ENCODE data around the gene PRKCH.

The PRKCH gene

DNA sequence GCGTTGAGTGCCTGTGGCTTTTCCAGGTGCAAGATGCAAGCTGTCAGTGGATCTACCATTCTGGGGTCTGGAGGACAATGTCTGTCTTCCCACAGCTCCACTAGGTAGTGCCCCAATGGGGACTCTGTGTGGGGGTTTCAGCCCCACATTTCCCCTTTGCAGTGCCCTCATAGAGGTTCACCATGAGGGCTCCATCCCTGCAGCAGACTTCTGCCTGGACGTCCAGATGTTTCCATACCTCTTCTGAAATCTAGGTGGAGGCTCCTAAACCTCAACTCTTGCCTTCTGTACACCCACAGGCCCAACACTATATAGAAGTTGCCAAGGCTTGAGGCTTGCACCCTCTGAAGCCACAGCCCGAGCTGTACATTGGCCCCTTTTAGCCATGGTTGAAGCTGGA, 52.9 kb downstream of the PRKCH start:
- Histone ChIP-seq H3K27me3 (ENCODE audit: control insufficient read depth, insufficient read depth, low read length) (no peaks in the 10 kb centered on the region), H3K9me3 (ENCODE audit: control insufficient read depth, insufficient read depth, low read length) (peaks cover 4% of the 10 kb centered on the region), H3K27ac (ENCODE audit: low read length) (no peak overlapping the region), H3K4me3 (ENCODE audit: low read length) (no peak overlapping the region), H3K4me1 (ENCODE audit: control insufficient read depth, insufficient read depth, low read length) (0 out of 2 replicates have a peak, but pooled peaks cover 1% of the 10 kb centered on the region), H3K36me3 (ENCODE audit: control insufficient read depth, insufficient read depth, low read length) (no peaks in the 10 kb centered on the region)
- no CpG with 5 or more reads among the region's 3 CpGs for WGBS (ENCODE audit: insufficient coverage, insufficient read length)
- no peak for DNase-seq (ENCODE audit: low read depth, low spot score)

- Histone ChIP-seq H3K4me3 (ENCODE audit: low read length) (no peak overlapping the region), H3K27ac (ENCODE audit: low read length) (no peak overlapping the region), H3K36me3 (ENCODE audit: control insufficient read depth, insufficient read depth, low read length) (no peaks in the 10 kb centered on the region), H3K9me3 (ENCODE audit: control insufficient read depth, insufficient read depth, low read length) (peaks cover 4% of the 10 kb centered on the region), H3K27me3 (ENCODE audit: control insufficient read depth, insufficient read depth, low read length) (no peaks in the 10 kb centered on the region), H3K4me1 (ENCODE audit: control insufficient read depth, insufficient read depth, low read length) (0 out of 2 replicates have a peak, but pooled peaks cover 1% of the 10 kb centered on the region)
- no peak for DNase-seq (ENCODE audit: low read depth, low spot score)
- no CpG with 5 or more reads among the region's 3 CpGs for WGBS (ENCODE audit: insufficient coverage, insufficient read length)
Observed at GRCh38 chr14:61375218-61375617, 53.8 kb downstream of the PRKCH start.

DNA sequence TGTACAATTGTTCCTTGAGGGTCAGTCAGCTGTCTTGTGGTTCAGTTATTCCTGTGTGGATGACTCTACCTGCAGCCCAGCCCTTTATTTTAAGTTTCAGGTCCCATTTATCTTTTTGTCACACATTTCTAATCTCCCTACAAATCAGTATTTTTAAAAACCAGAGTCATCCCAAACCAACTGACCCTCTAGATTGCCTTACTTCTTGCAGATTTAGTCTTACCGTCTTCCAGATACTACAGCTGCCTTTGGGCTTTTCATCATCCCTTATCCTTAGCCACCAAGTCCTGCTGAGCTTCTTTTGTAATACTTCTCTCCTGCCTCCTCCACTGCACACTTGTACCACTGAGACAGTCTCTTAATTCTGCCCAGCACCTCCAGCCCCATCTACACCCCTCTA, 54.9 kb downstream of the PRKCH start:
- WGBS (ENCODE audit: insufficient coverage, insufficient read length), result no CpG with 5 or more reads among the region's 1 CpG
- Histone ChIP-seq H3K27ac (ENCODE audit: low read length) (no peak overlapping the region), H3K9me3 (ENCODE audit: control insufficient read depth, insufficient read depth, low read length) (peaks cover 4% of the 10 kb centered on the region), H3K36me3 (ENCODE audit: control insufficient read depth, insufficient read depth, low read length) (no peaks in the 10 kb centered on the region), H3K4me1 (ENCODE audit: control insufficient read depth, insufficient read depth, low read length) (0 out of 2 replicates have a peak, but pooled peaks cover 1% of the 10 kb centered on the region), H3K27me3 (ENCODE audit: control insufficient read depth, insufficient read depth, low read length) (no peaks in the 10 kb centered on the region), H3K4me3 (ENCODE audit: low read length) (no peak overlapping the region)
- no peak for DNase-seq (ENCODE audit: low read depth, low spot score)

GRCh38 chr14:61377749-61378148, 56.4 kb downstream of the PRKCH start:
- Histone ChIP-seq H3K9me3 (ENCODE audit: control insufficient read depth, insufficient read depth, low read length) (peaks cover 4% of the 10 kb centered on the region), H3K27me3 (ENCODE audit: control insufficient read depth, insufficient read depth, low read length) (no peaks in the 10 kb centered on the region), H3K4me3 (ENCODE audit: low read length) (no peak overlapping the region), H3K4me1 (ENCODE audit: control insufficient read depth, insufficient read depth, low read length) (0 out of 2 replicates have a peak, but pooled peaks cover 1% of the 10 kb centered on the region), H3K36me3 (ENCODE audit: control insufficient read depth, insufficient read depth, low read length) (no peaks in the 10 kb centered on the region), H3K27ac (ENCODE audit: low read length) (no peak overlapping the region)
- no peak for DNase-seq (ENCODE audit: low read depth, low spot score)

GRCh38 chr14:61379639-61380184, 58.3 kb downstream of the PRKCH start:
- Histone ChIP-seq H3K27ac (ENCODE audit: low read length) (no peak overlapping the region), H3K36me3 (ENCODE audit: control insufficient read depth, insufficient read depth, low read length) (no peaks in the 10 kb centered on the region), H3K9me3 (ENCODE audit: control insufficient read depth, insufficient read depth, low read length) (no peaks in the 10 kb centered on the region), H3K4me1 (ENCODE audit: control insufficient read depth, insufficient read depth, low read length) (0 out of 2 replicates have a peak, but pooled peaks cover 1% of the 10 kb centered on the region), H3K27me3 (ENCODE audit: control insufficient read depth, insufficient read depth, low read length) (no peaks in the 10 kb centered on the region), H3K4me3 (ENCODE audit: low read length) (no peak overlapping the region)
- no CpG with 5 or more reads among the region's 8 CpGs for WGBS (ENCODE audit: insufficient coverage, insufficient read length)
- no peak for DNase-seq (ENCODE audit: low read depth, low spot score)

- H3K4me3 ChIP-seq (ENCODE audit: low read length), result no peak overlapping the region
- H3K4me1 ChIP-seq (ENCODE audit: control insufficient read depth, insufficient read depth, low read length), result 0 out of 2 replicates have a peak, but pooled peaks cover 1% of the 10 kb centered on the region
- no peak overlapping the region for H3K27ac ChIP-seq (ENCODE audit: low read length)
- DNase-seq (ENCODE audit: low read depth, low spot score), result no peak
- no peaks in the 10 kb centered on the region for H3K36me3 ChIP-seq (ENCODE audit: control insufficient read depth, insufficient read depth, low read length)
- no CpG with 5 or more reads among the region's 3 CpGs for WGBS (ENCODE audit: insufficient coverage, insufficient read length)
- no peaks in the 10 kb centered on the region for H3K9me3 ChIP-seq (ENCODE audit: control insufficient read depth, insufficient read depth, low read length)
- no peaks in the 10 kb centered on the region for H3K27me3 ChIP-seq (ENCODE audit: control insufficient read depth, insufficient read depth, low read length)
Observed at GRCh38 chr14:61380984-61381383, 59.6 kb downstream of the PRKCH start.

- DNase-seq (ENCODE audit: low read depth, low spot score), result no peak
- Histone ChIP-seq H3K27me3 (ENCODE audit: control insufficient read depth, insufficient read depth, low read length) (no peaks in the 10 kb centered on the region), H3K36me3 (ENCODE audit: control insufficient read depth, insufficient read depth, low read length) (no peaks in the 10 kb centered on the region), H3K4me1 (ENCODE audit: control insufficient read depth, insufficient read depth, low read length) (0 out of 2 replicates have a peak, but pooled peaks cover 1% of the 10 kb centered on the region), H3K4me3 (ENCODE audit: low read length) (no peak overlapping the region), H3K27ac (ENCODE audit: low read length) (no peak overlapping the region), H3K9me3 (ENCODE audit: control insufficient read depth, insufficient read depth, low read length) (no peaks in the 10 kb centered on the region)
- WGBS (ENCODE audit: insufficient coverage, insufficient read length), result no CpG with 5 or more reads among the region's 9 CpGs
Observed at GRCh38 chr14:61381553-61381952, 60.2 kb downstream of the PRKCH start.

DNA sequence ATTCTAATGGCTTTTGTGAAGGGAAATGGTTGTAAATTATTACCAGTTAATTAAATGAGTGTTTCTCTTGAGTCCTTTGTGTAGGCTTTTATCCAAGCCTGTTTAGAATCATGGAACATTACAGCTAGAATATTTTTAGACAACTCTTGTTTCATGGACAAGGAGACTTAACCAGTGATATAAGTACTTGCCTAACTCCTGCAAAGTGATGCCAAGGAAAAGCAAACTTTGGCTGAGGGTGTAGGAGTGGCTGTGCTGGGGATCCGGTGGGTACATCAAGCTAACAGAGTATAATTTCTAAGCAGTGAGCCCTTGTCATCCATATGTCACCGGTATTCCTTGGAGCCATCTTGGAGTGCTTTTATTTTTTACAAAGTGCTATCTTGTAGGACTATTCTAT, 61.5 kb downstream of the PRKCH start:
- no peaks in the 10 kb centered on the region for H3K9me3 ChIP-seq (ENCODE audit: control insufficient read depth, insufficient read depth, low read length)
- no peak for DNase-seq (ENCODE audit: low read depth, low spot score)
- no CpG with 5 or more reads among the region's 2 CpGs for WGBS (ENCODE audit: insufficient coverage, insufficient read length)
- H3K27me3 ChIP-seq (ENCODE audit: control insufficient read depth, insufficient read depth, low read length), result no peaks in the 10 kb centered on the region
- H3K27ac ChIP-seq (ENCODE audit: low read length), result no peak overlapping the region
- H3K4me3 ChIP-seq (ENCODE audit: low read length), result no peak overlapping the region
- no peaks in the 10 kb centered on the region for H3K36me3 ChIP-seq (ENCODE audit: control insufficient read depth, insufficient read depth, low read length)
- H3K4me1 ChIP-seq (ENCODE audit: control insufficient read depth, insufficient read depth, low read length), result 0 out of 2 replicates have a peak, but pooled peaks cover under 1% of the 10 kb centered on the region

DNA sequence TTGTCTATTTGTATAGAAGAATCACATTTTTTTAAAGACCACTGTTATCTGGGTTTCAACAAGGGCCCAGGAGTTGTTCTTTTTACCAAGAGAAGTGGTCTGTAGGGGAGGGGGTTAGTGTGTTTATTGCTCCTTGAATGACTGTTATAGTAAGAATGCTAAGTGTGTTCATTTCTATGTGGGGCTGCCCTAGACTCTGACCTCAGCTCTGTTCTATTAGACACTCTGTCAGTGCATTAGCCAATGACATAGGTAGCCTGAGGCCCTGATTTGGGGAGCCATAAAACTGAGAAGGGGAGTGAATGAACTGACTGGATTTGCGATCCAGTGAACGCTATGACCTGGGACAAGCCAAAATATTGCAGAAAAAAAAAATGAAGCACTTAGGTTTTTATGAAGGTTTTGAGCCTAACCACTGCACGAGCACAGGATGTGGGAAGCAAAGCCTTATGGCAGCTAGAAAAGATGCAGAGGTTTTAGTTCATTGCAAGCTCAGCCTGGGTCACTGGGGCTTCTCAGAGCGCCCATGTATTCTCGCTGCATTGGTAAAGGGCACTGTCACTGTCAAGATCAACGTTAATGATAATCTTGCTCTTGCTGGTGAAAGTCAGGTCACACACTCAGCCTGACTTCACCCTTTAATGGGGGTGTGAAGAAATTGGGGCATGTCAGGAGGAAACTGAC, 63.8 kb downstream of the PRKCH start:
- H3K27ac ChIP-seq (ENCODE audit: low read length), result no peak overlapping the region
- WGBS (ENCODE audit: insufficient coverage, insufficient read length), result no CpG with 5 or more reads among the region's 6 CpGs

DNA sequence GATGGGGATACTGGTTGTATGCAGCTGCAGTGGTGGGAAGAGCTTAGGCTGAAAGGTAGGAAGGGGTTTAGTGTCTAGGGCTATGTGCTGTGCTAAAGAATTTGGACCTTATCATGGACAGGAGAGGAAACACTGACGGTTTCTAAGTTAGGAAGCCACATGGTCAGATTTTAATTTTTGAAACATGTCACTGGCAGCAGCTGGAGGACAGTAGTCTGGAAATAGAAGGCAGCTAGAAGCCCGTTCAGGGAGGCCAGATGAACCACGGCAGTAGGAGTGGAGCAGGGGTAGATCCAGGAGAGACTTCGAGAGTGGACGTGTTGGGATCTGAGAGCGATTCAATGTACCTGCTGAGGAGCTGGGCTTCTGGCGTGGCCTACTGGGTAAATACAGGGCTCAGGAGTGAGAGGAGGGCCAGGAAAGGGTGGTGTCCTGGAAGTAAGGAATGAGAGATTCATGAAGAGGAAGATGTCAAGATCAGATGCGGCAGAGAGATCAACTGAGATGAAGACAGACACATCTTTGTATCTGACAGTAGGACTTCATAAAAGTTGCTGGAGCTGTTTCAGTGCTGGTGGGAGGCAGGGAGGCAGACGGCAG, 64.9 kb downstream of the PRKCH start:
- Histone ChIP-seq H3K4me3 (ENCODE audit: low read length) (no peak overlapping the region), H3K27me3 (ENCODE audit: control insufficient read depth, insufficient read depth, low read length) (no peaks in the 10 kb centered on the region), H3K27ac (ENCODE audit: low read length) (no peak overlapping the region), H3K9me3 (ENCODE audit: control insufficient read depth, insufficient read depth, low read length) (no peaks in the 10 kb centered on the region), H3K4me1 (ENCODE audit: control insufficient read depth, insufficient read depth, low read length) (no peaks in the 10 kb centered on the region), H3K36me3 (ENCODE audit: control insufficient read depth, insufficient read depth, low read length) (no peaks in the 10 kb centered on the region)
- WGBS (ENCODE audit: insufficient coverage, insufficient read length), result no CpG with 5 or more reads among the region's 9 CpGs
- no peak for DNase-seq (ENCODE audit: low read depth, low spot score)

More for the DNA sequence above, 63.8 kb downstream of the PRKCH start:
- Histone ChIP-seq H3K4me3 (ENCODE audit: low read length) (no peak overlapping the region), H3K9me3 (ENCODE audit: control insufficient read depth, insufficient read depth, low read length) (no peaks in the 10 kb centered on the region), H3K4me1 (ENCODE audit: control insufficient read depth, insufficient read depth, low read length) (no peaks in the 10 kb centered on the region), H3K36me3 (ENCODE audit: control insufficient read depth, insufficient read depth, low read length) (no peaks in the 10 kb centered on the region), H3K27me3 (ENCODE audit: control insufficient read depth, insufficient read depth, low read length) (no peaks in the 10 kb centered on the region)
- DNase-seq (ENCODE audit: low read depth, low spot score), result no peak
